ENCODE results near the gene MKKS.

- TF ChIP-seq POLR2A (IDR thresholded peaks at IDR 0.05) (no peak), CTCF (IDR thresholded peaks at IDR 0.05) (no peak)
Observed at GRCh38 chr20:10357061-10357708, 76.8 kb downstream of the MKKS start.
